HCT116 (cell line): ENCODE results near the gene AMZ1. TPM values are rescaled to one million over a fixed set of nuclear protein-coding genes. Genes with fewer than 3 reads are reported as not detected.

Source experiments
- EGR1 ChIP-seq: IDR thresholded peaks from 2 replicates; pipeline ENCODE4 v1.6.1; 2012; ENCODE audit warnings: low read depth
- ELF1 ChIP-seq: IDR thresholded peaks from 2 replicates; pipeline ENCODE4 v1.6.1; 2012; ENCODE audit warnings: low read depth, borderline replicate concordance
- EZH2phosphoT487 ChIP-seq: fragments of 200-600 bp; IDR thresholded peaks from 2 replicates; pipeline ENCODE4 v1.6.1; 2018; ENCODE audit warnings: antibody characterized with exemption, borderline replicate concordance
- MAX ChIP-seq: IDR thresholded peaks from 2 replicates; pipeline ENCODE4 v1.6.1; 2012
- RAD21 ChIP-seq: IDR thresholded peaks from 2 replicates; pipeline ENCODE4 v1.6.1; 2012; ENCODE audit warnings: low read depth, mild to moderate bottlenecking
- REST ChIP-seq: IDR thresholded peaks from 2 replicates; pipeline ENCODE4 v1.6.1; 2012; ENCODE audit warnings: low read depth
- total RNA-seq: library from RNA; stranded (reverse); gene quantifications from one replicate; pipeline ENCODE4 v1.2.1, GENCODE V29; 2021; ENCODE audit not compliant: unreplicated experiment
- TF ChIP-seq, protein P1 (sequence below): IDR thresholded peaks from 2 replicates; pipeline ENCODE4 v1.6.1; 2011; ENCODE audit warnings: mild to moderate bottlenecking, low read length, moderate library complexity; ENCODE audit not compliant: insufficient replicate concordance; ENCODE audit errors: extremely low read depth

AMZ1 gene
- total RNA-seq, 1 experiment from 2014 or later: not detected

- TF ChIP-seq REST (no peak), EGR1 (no peak), MAX (no peak), RAD21 (no peak), EZH2phosphoT487 (no peak), ELF1 (no peak)
- TF ChIP-seq, protein P1, sequence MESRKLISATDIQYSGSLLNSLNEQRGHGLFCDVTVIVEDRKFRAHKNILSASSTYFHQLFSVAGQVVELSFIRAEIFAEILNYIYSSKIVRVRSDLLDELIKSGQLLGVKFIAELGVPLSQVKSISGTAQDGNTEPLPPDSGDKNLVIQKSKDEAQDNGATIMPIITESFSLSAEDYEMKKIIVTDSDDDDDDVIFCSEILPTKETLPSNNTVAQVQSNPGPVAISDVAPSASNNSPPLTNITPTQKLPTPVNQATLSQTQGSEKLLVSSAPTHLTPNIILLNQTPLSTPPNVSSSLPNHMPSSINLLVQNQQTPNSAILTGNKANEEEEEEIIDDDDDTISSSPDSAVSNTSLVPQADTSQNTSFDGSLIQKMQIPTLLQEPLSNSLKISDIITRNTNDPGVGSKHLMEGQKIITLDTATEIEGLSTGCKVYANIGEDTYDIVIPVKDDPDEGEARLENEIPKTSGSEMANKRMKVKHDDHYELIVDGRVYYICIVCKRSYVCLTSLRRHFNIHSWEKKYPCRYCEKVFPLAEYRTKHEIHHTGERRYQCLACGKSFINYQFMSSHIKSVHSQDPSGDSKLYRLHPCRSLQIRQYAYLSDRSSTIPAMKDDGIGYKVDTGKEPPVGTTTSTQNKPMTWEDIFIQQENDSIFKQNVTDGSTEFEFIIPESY: no peak
- TF ChIP-seq, all 23 proteins: peak for 0
Measured at GRCh38 chr7:2729031-2729892, 41.3 kb downstream of the AMZ1 start (continued).
